ENCODE measurements around the gene RPL14. TPM values are rescaled to one million over a fixed set of nuclear protein-coding genes. Genes with fewer than 3 reads are reported as not detected.

Gene RPL14
- total and polyA plus RNA-seq, 12 donors: 235 to 2,243 (median 1,006) TPM

DNA sequence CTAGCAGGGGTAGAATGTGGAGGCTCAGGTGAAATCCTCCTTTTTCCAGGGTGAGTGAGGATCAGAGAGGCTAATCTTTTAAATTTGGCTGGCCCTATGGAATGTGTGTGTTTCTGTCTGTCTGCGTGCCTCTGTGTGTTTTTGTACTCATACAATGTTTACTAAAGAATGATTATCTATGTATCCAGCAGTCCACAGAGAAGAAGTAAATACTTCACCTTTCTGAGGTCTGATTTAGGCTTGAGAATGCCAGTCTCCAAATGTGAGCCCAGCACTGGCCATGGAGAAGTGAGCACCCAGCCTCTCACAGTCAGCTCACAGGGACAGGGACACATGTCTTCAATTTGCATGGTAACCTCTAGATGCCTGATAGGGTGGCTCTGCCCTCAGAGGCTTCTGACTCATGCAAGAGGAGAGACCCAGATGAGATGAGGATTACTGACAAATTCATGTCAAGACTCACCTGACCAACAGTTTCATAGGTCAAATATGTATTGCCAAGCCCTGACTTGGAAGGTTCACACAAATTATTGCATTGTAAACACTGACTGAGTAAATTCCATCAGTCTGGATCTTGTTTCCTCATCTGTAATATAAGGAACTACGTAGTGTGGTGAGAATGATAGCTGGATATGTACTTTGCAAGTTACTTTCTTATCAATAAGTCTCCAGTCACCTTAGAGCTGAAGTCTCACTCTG lies 39.1 kb upstream of the RPL14 start:
- TF ChIP-seq, protein P1, sequence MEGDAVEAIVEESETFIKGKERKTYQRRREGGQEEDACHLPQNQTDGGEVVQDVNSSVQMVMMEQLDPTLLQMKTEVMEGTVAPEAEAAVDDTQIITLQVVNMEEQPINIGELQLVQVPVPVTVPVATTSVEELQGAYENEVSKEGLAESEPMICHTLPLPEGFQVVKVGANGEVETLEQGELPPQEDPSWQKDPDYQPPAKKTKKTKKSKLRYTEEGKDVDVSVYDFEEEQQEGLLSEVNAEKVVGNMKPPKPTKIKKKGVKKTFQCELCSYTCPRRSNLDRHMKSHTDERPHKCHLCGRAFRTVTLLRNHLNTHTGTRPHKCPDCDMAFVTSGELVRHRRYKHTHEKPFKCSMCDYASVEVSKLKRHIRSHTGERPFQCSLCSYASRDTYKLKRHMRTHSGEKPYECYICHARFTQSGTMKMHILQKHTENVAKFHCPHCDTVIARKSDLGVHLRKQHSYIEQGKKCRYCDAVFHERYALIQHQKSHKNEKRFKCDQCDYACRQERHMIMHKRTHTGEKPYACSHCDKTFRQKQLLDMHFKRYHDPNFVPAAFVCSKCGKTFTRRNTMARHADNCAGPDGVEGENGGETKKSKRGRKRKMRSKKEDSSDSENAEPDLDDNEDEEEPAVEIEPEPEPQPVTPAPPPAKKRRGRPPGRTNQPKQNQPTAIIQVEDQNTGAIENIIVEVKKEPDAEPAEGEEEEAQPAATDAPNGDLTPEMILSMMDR (IDR thresholded peaks at IDR 0.05): no peak
- TF ChIP-seq POLR2A (IDR thresholded peaks at IDR 0.05): no peak
- H3K27me3 ChIP-seq: no peaks in the 10 kb centered on the region
- no peaks in the 10 kb centered on the region for H3K9me3 ChIP-seq (replicated peaks in 1 of 3)
- no peak overlapping the region for H3K27ac ChIP-seq
- no peak for DNase-seq
- H3K4me1 ChIP-seq (replicated peaks in 1 of 2): no peaks in the 10 kb centered on the region
- 86 to 95% (median 91%) methylated on average over 2 of the region's 2 CpGs for WGBS, 4 donors
- intact Hi-C loops (cut with DNase I): no loop called here
- H3K4me3 ChIP-seq: no peak overlapping the region
- H3K36me3 ChIP-seq (replicated peaks in 1 of 2): no peaks in the 10 kb centered on the region

DNA sequence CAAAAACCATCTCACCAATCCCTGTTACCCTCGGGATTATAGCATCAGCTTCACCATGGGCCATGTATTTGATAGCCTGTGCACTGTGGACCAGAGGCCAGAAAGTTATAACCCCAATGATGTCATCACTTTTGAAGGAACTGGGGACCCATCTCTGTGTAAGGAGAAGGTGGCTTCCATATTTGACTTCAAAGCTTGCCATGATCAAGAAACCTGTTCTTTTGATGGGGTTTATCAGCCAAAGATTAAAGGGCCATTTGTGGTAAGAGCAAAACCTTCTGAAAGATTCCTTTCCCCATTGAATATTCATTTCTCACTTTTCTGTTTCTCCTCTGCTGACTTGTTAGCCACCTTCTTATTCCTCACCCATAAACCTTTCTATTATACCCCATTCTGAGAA lies 34.3 kb upstream of the RPL14 start:
- Histone ChIP-seq H3K27me3 (no peaks in the 10 kb centered on the region), H3K36me3 (replicated peaks in 1 of 2) (no peaks in the 10 kb centered on the region), H3K27ac (no peak overlapping the region), H3K4me1 (replicated peaks in 1 of 2) (no peaks in the 10 kb centered on the region), H3K4me3 (no peak overlapping the region), H3K9me3 (replicated peaks in 1 of 3) (no peaks in the 10 kb centered on the region)
- intact Hi-C loops (cut with DNase I): no loop called here
- WGBS, 4 donors: 73 to 79% (median 74%) methylated on average over 1 of the region's 1 CpG
- DNase-seq: no peak
- TF ChIP-seq POLR2A (IDR thresholded peaks at IDR 0.05): no peak
- TF ChIP-seq, protein P1 (IDR thresholded peaks at IDR 0.05): no peak

- no peak for DNase-seq
- intact Hi-C loops (cut with DNase I): no loop called here
- no peak overlapping the region for H3K27ac ChIP-seq
- no peaks in the 10 kb centered on the region for H3K9me3 ChIP-seq (replicated peaks in 1 of 3)
- H3K27me3 ChIP-seq: no peaks in the 10 kb centered on the region
- 92 to 98% (median 96%) methylated on average over 7 to 8 of the region's 8 CpGs for WGBS, 4 donors
- no peaks in the 10 kb centered on the region for H3K36me3 ChIP-seq (replicated peaks in 1 of 2)
- TF ChIP-seq, protein P1 (IDR thresholded peaks at IDR 0.05): no peak
- TF ChIP-seq POLR2A (IDR thresholded peaks at IDR 0.05): no peak
- no peaks in the 10 kb centered on the region for H3K4me1 ChIP-seq (replicated peaks in 1 of 2)
- no peak overlapping the region for H3K4me3 ChIP-seq
These were observed 30.0 kb upstream of the RPL14 start for GRCh38 chr3:40427045-40427669.

DNA sequence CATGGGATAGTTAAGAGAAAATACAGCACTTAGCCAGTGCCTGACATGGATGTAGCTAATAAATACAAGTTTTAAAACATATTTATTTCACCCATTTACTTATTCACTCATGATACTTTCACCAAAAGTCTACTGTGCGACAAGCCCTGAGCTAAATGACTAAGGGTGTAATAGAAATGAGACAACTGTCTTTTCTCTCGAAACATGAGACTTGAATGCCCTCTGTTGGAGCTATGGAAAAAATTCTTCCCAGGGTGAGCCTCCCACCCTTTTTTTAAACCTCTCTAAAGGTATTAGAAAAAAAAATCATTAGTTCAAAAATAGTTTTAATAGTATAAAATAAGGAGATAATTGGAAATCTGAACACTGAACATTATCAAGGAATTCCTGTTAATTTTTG lies 24.3 kb upstream of the RPL14 start:
- WGBS, 4 donors: 91 to 96% (median 95%) methylated on average over 2 of the region's 2 CpGs
- Histone ChIP-seq H3K27me3 (no peaks in the 10 kb centered on the region), H3K9me3 (replicated peaks in 1 of 3) (no peaks in the 10 kb centered on the region), H3K4me3 (no peak overlapping the region), H3K36me3 (replicated peaks in 1 of 2) (no peaks in the 10 kb centered on the region), H3K27ac (no peak overlapping the region), H3K4me1 (replicated peaks in 1 of 2) (no peaks in the 10 kb centered on the region)
- intact Hi-C loops (cut with DNase I): no loop called here
- no peak for DNase-seq
- TF ChIP-seq, protein P1 (IDR thresholded peaks at IDR 0.05): no peak
- TF ChIP-seq POLR2A (IDR thresholded peaks at IDR 0.05): no peak

Data from adrenal gland (tissue), 12 donors.